ENCODE data around the gene ZNF124.
"Not testable (repeated sequence)": the region's sequence is repeated elsewhere in the genome, so short reads cannot be mapped to it uniquely, and the experiment has no call there.

ZNF124 gene

DNA sequence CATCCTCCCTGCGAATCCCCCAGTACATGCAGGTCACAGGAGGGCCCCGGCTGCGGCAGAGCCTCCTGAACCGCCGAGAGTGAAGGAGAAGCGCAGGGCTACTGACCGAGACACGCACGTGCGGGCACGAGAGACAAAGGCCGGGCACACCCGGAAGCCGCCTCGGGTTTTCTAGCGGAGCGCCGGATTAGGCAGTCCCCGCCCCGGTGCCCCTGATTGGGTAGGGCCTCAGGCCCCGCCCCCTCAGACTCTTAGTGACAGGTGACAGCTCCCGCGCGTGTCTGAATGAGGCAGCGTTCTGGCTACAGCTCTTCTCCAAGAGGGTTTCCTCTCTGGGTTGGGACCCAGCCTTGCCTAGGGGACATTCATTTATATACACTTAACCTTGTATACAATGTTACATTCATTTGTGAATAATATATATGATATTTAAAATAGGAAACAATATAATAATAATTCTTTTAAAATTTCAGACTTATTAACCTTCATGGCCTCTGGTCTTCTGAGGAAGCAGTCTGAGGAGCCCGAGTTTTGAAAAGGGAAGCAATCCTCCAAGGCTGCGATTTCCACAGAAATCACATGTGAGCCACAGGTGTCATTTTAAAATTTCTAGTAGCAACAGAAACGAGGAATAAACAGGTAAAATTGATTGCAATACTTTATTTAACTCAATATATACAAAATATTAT, at the start of gene ZNF124:
Gene ZNF124 (minus strand): TSS at position 146 of the 689 bp plus-strand sequence. CDS start 143 bp downstream, at position 3.
- H3K27me3 ChIP-seq (replicated peaks); in situ Hi-C loops (cut with HindIII; ENCODE audit: low pct_ligation_motif_present, low sequenced_read_pairs); H3K4me3 ChIP-seq (ENCODE audit: low read depth, low read length); H3K27ac ChIP-seq; DNase-seq; H3K36me3 ChIP-seq (replicated peaks): not testable (repeated sequence)

DNA sequence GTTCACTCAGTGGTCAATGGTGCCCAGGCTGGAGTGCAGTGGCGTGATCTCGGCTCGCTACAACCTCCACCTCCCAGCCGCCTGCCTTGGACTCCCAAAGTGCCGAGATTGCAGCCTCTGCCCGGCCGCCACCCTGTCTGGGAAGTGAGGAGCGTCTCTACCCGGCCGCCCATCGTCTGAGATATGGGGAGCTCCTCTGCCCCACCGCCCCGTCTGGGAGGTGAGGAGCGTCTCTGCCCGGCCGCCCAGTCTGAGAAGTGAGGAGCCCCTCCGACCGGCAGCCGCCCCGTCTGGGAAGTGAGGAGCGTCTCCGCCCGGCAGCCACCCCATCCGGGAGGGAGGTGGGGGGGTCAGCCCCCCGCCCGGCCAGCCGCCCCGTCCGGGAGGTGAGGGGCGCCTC, 48.5 kb upstream of the ZNF124 start:
- H3K36me3 ChIP-seq (replicated peaks); in situ Hi-C loops (cut with HindIII; ENCODE audit: low pct_ligation_motif_present, low sequenced_read_pairs); H3K27me3 ChIP-seq (replicated peaks); H3K27ac ChIP-seq; DNase-seq; H3K4me3 ChIP-seq (ENCODE audit: low read depth, low read length): not testable (repeated sequence)

DNA sequence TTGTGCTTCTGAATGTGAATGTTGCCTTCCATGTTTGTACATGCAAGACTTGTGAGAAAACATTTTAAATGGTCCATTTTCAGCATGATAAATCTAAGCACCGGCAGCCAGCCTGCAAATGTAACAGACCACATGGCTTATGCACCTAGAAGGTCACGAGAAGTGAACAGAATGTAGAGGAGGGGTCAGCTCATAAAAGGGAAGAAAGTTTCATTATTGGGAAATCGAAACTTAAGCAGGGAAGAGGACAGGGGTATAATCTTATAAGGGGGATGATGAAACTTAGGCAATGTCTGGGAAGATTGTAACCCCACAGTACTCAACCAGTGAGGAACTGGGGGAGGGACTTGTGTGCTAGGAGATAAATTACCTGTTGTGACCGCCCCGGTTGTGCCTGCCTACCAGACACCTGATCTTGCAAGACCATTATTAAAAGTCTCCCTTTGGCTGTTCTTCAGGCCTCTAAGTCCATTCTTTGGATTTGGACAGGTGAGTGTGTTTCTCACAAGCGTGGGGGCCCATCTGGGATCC, 46.4 kb upstream of the ZNF124 start:
- TF ChIP-seq, protein P1, sequence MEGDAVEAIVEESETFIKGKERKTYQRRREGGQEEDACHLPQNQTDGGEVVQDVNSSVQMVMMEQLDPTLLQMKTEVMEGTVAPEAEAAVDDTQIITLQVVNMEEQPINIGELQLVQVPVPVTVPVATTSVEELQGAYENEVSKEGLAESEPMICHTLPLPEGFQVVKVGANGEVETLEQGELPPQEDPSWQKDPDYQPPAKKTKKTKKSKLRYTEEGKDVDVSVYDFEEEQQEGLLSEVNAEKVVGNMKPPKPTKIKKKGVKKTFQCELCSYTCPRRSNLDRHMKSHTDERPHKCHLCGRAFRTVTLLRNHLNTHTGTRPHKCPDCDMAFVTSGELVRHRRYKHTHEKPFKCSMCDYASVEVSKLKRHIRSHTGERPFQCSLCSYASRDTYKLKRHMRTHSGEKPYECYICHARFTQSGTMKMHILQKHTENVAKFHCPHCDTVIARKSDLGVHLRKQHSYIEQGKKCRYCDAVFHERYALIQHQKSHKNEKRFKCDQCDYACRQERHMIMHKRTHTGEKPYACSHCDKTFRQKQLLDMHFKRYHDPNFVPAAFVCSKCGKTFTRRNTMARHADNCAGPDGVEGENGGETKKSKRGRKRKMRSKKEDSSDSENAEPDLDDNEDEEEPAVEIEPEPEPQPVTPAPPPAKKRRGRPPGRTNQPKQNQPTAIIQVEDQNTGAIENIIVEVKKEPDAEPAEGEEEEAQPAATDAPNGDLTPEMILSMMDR (IDR thresholded peaks at IDR 0.05; ENCODE audit: low read depth, low read length, missing control alignments) = no peak
- H3K36me3 ChIP-seq (replicated peaks) = no peaks in the 10 kb centered on the region
- H3K4me3 ChIP-seq (ENCODE audit: low read depth, low read length) = no peak overlapping the region
- no peak overlapping the region for H3K27ac ChIP-seq
- no peaks in the 10 kb centered on the region for H3K27me3 ChIP-seq (replicated peaks)
- DNase-seq = no peak
- in situ Hi-C loops (cut with HindIII; ENCODE audit: low pct_ligation_motif_present, low sequenced_read_pairs) = no loop called here

DNA sequence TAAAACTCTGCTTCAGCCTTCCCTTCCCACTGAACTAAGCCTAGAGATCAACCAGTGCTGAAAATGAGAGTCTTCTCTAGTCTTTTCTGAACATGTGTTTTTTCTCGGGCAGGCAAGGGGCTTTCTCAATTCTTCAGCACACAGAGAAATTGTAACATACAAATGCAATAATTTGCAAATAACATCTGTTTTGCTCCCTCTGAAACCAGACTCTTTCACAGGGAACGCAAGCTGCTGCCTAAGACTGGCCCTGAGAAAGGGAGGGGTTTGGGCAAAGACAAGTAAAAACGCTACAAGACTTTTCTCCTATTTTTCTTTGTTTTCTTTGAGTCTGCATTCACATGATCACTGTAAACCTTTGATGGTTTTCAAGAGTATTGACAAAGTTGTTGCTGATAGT, 44.4 kb upstream of the ZNF124 start:
- DNase-seq = no peak
- Histone ChIP-seq H3K27ac (no peak overlapping the region), H3K4me3 (ENCODE audit: low read depth, low read length) (no peak overlapping the region), H3K36me3 (replicated peaks) (no peaks in the 10 kb centered on the region), H3K27me3 (replicated peaks) (no peaks in the 10 kb centered on the region)
- in situ Hi-C loops (cut with HindIII; ENCODE audit: low pct_ligation_motif_present, low sequenced_read_pairs) = no loop called here
- TF ChIP-seq, protein P1 (IDR thresholded peaks at IDR 0.05; ENCODE audit: low read depth, low read length, missing control alignments) = no peak

DNA sequence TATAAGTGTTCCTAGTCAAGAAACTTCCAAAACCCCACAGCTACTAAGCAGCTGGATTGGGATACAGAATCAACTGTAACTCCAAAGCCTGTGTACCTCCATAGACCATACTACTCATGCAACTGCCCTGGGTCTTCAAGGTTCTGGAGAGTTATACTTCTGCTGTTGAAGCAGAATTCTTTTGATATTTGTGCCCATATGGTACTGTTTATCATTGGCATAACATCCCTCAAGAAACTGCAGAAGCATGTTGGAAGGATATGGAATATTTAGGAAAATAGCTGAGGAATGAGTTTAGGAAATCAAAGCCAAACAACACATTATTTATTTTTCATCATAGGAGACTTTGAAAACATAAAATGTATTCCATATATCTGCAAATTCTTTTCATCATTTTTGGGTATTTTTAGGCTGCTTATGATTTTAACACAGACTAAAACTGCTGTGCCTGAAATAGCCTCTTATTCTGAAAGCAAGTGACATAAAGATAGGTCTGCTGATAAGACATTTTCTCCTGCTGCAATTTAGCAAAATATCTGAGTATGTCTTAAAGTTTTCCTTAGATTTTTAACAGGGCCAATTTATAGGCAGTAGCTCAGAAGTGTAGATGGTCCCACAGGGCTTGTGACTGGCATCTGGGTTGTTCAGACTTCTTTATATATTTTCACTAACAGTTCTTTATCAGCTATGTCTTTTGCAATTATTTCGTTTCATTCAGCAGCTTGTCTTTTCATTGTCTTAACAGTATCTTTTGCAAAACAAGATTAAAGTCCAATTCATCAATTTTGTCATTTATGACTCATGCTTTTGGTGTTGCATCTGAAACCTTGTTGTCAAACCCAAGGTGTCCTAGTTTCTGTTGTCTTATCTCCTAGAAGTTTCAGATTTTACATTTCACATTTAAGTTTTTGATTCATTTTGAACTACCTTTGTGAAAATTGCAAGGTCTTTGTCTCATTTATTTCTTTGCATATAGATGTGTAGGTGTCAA, 41.1 kb upstream of the ZNF124 start:
- H3K27ac ChIP-seq = no peak overlapping the region
- H3K4me3 ChIP-seq (ENCODE audit: low read depth, low read length) = no peak overlapping the region
- DNase-seq = no peak

DNA sequence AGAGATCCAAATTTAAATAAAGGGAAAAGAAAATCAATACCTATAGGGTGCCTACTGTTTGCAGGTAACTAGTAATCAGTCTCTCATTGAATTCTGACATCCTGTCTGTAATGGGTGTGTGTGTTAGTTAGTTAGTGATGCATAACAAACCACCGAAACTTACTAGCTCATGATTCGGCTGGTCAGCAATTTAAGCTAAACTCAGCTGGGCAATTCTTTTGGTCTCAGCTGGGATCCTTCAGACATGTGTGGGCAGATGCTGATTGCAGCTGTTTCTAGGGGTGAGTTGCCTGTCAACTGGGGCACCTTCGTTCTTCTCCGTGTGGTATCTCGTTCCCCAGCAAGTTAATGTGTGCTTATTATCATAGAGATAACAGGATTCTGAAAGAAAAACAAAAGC, 40.2 kb upstream of the ZNF124 start:
- Histone ChIP-seq H3K27ac (no peak overlapping the region), H3K36me3 (replicated peaks) (no peaks in the 10 kb centered on the region), H3K4me3 (ENCODE audit: low read depth, low read length) (no peak overlapping the region), H3K27me3 (replicated peaks) (no peaks in the 10 kb centered on the region)
- TF ChIP-seq, protein P1 (IDR thresholded peaks at IDR 0.05; ENCODE audit: low read depth, low read length, missing control alignments) = no peak
- DNase-seq = no peak
- in situ Hi-C loops (cut with HindIII; ENCODE audit: low pct_ligation_motif_present, low sequenced_read_pairs) = no loop called here

More for the DNA sequence above, 41.1 kb upstream of the ZNF124 start:
- Histone ChIP-seq H3K36me3 (replicated peaks) (no peaks in the 10 kb centered on the region), H3K27me3 (replicated peaks) (no peaks in the 10 kb centered on the region)
- TF ChIP-seq, protein P1 (IDR thresholded peaks at IDR 0.05; ENCODE audit: low read depth, low read length, missing control alignments) = no peak
- in situ Hi-C loops (cut with HindIII; ENCODE audit: low pct_ligation_motif_present, low sequenced_read_pairs) = no loop called here

Data from brain microvascular endothelial cell (primary cell).